A549 treated with AZD2906 at 1 μM for 4 hours (cell line): ENCODE data around the gene TMEM81. TPM values are rescaled to one million over a fixed set of nuclear protein-coding genes. Genes with fewer than 3 reads are reported as not detected.

Experiments
- total RNA-seq: library from RNA; stranded (reverse); fragments of 200-300 nt; extraction: Qiagen RNA extraction; gene quantifications from 5 replicates; pipeline ENCODE4 v1.2.3, GENCODE V29; 2022

Gene TMEM81, protein sequence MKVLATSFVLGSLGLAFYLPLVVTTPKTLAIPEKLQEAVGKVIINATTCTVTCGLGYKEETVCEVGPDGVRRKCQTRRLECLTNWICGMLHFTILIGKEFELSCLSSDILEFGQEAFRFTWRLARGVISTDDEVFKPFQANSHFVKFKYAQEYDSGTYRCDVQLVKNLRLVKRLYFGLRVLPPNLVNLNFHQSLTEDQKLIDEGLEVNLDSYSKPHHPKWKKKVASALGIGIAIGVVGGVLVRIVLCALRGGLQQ
- 1.3 to 2.3 TPM (median 2.0 TPM) in 5 replicates for total RNA-seq

DNA sequence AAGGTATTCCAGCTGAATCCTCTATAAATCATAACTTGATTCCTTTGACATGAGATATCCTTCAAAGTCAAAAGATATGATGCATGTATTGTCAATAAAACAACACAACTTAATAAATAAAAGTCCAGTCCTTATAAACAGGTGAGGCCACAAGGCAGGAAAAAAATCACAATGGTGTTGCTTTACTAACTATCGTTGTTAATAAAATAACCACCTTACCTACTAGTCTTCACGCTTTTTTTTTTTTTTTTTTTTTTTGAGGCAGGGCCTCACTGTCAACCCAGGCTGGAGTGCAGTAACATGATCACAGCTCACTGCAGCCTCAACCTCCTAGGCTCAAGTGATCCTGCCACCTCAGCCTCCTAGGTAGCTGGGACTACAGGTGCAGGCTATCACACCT is at the start of gene TMEM81:
Gene TMEM81 (minus strand): TSS at position 101 of the 400 bp plus-strand sequence. CDS start 140 bp downstream, outside the sequence.

DNA sequence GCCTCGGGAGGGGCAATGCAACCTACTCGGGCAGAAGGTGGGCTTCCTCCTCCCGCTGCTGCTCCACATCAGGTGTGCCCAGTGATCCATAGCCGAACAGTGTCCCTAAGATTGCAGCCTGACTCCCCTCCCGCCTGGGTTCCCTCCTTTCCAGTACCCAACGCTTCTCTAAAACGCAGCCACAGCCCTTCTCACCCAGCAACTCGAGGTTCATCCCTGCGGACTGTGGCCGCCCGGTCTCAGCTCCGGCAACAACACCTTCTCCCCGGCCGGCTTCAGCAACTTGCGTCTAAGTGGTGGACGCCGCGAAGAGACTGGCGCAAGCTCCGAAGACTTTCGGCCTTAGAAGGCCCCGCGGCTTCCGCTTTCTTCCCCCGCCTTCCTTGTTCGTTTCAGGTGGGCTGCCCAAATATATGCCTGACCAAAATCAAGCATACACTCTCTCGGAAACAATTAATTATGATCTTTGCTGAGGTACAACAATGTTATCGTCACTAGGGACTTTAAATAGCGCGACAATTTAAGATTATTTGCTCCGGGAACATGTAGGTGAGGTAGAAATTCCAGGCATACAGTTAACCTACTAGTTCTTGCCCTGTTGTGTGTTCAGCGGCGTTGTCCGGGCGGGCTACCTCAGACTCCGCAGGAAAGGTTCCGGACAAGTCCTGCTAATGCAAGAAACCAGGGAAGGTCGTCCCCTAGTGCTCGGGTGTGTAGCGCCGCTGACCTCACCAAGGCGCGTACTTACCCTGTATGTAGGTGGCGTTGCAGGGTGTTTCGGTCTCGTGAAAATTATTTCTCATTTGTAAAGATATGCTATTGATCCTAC is 37.6 kb upstream of the TMEM81 start, which contains the start of gene RBBP5:
Gene RBBP5 (minus strand): TSS at position 319 of the 829 bp plus-strand sequence. CDS start 105 bp downstream, at position 214.

DNA sequence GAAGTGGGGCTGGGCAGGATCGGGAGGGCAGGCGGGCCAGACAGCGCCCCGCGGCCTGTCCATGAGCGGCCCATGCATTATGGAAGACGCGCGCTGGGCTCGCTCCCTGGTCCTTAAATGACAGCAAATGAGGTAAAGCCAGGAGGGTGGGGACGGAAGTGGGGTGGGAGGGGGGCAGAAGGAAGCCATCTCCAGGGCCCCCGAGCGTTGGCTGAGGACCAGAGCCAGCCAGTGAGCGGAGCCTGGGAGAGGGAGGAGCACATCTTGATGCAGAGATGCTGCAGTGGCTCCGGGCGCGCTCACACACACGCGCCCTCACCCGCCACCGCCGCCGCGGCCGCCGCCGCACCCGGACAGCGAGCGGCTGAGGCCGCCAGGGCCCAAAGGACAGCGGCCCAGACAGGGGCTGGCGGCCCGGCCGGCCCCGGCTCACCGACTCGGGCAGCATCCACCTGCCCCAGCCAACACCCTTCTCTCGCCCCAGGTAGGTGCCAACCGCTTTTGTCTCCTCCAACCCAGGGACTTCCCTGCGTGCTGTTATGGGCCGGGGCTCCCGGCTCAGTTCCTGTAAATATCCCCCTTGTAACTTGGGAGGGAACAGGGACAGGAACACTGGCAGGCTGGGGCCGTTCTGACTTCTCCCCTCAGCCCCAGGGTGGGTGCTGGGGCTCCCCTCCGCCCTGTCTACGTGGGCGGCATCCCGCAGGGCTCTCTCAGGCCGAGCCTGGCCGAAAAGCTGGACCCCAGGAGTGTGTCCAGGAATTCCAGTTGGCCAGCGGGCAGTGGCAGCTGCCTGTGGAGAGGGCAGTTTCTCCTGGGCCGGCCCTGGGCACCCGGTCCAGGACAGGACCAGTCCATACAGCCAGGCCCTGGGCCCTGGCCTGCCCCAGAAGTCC is 41.1 kb downstream of the TMEM81 start, which contains the start of gene CNTN2:
Gene CNTN2 (plus strand): TSS at position 302 of the 896 bp plus-strand sequence. CDS start 9,974 bp downstream, outside the sequence.

Other genes with a start within 250 kb of the TMEM81 start
- gene NFASC, start 213.6 kb downstream of the TMEM81 start, total RNA-seq, result 0.96 to 1.4 TPM (median 1.1 TPM) in 5 replicates
- 0.02 to 0.07 TPM (median 0.03 TPM) in 4 of 5 replicates, not detected in the other for gene CNTN2, start 41.2 kb downstream of the TMEM81 start, total RNA-seq
- 10.5 to 14.3 TPM (median 11.3 TPM) in 5 replicates for gene RBBP5, start 37.5 kb upstream of the TMEM81 start, total RNA-seq
- gene DSTYK, start 127.2 kb upstream of the TMEM81 start, total RNA-seq, result 6.9 to 9.2 TPM (median 8.0 TPM) in 5 replicates
- 1.4 to 1.8 TPM (median 1.6 TPM) in 5 replicates for gene TMCC2, start 143.5 kb upstream of the TMEM81 start, total RNA-seq
- 21.3 to 27.0 TPM (median 24.7 TPM) in 5 replicates for gene NUAK2, start 237.3 kb upstream of the TMEM81 start, total RNA-seq